ENCODE data around the gene ZFYVE28. TPM values are rescaled to one million over a fixed set of nuclear protein-coding genes. Genes with fewer than 3 reads are reported as not detected.

Gene ZFYVE28
- total RNA-seq, 1 donor from 2014 or later, result 16.6 TPM

DNA sequence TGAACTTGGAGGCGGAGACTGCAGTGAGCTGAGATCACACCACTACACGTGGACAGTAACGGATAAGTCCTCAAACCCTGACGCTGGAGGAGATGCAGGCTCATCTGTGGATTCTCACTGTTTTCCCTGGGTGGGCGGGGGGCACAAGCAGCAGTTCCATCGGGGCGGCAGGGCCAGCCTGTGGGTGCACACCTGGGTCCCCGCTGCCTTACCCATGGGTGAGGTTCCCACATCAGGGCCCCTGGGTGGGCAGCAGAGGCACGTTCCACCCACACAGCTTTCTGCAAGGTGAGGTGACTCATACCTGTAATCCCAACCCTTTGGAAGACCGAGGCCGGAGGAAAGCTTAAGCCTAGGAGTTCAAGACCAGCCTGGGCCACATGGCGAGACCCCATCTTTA, 100.0 kb downstream of the ZFYVE28 start:
- Histone ChIP-seq H3K27me3 (no peaks in the 10 kb centered on the region), H3K9me3 (no peaks in the 10 kb centered on the region), H3K27ac (no peak overlapping the region), H3K4me3 (no peak overlapping the region), H3K36me3 (no peaks in the 10 kb centered on the region), H3K4me1 (no peaks in the 10 kb centered on the region)
- TF ChIP-seq, protein P1, sequence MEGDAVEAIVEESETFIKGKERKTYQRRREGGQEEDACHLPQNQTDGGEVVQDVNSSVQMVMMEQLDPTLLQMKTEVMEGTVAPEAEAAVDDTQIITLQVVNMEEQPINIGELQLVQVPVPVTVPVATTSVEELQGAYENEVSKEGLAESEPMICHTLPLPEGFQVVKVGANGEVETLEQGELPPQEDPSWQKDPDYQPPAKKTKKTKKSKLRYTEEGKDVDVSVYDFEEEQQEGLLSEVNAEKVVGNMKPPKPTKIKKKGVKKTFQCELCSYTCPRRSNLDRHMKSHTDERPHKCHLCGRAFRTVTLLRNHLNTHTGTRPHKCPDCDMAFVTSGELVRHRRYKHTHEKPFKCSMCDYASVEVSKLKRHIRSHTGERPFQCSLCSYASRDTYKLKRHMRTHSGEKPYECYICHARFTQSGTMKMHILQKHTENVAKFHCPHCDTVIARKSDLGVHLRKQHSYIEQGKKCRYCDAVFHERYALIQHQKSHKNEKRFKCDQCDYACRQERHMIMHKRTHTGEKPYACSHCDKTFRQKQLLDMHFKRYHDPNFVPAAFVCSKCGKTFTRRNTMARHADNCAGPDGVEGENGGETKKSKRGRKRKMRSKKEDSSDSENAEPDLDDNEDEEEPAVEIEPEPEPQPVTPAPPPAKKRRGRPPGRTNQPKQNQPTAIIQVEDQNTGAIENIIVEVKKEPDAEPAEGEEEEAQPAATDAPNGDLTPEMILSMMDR (IDR thresholded peaks at IDR 0.05), result no peak
- DNase-seq, result no peak
- no peak for ATAC-seq
- intact Hi-C loops (cut with DNase I), result no loop called here

DNA sequence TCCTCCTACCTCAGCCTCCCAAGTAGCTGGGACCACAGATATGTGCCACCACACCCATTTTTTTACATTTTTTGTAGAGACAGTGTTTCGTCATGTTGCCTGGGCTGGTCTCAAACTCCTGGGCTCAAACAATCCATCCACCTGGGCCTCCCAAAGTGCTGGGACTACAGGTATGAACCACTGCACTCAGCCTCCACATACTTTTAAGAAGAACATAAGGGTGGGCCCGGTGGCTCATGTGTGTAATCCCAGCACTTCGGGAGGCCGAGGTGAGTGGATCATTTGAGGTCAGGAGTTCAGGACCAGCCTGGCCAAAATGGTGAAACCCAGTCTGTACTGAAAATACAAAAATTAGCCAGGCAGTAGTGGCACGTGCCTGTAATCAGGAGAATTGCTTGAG, 105.1 kb downstream of the ZFYVE28 start:
- Histone ChIP-seq H3K27me3 (no peaks in the 10 kb centered on the region), H3K4me1 (no peaks in the 10 kb centered on the region), H3K9me3 (no peaks in the 10 kb centered on the region), H3K27ac (no peak overlapping the region), H3K4me3 (no peak overlapping the region), H3K36me3 (no peaks in the 10 kb centered on the region)
- TF ChIP-seq, protein P1 (IDR thresholded peaks at IDR 0.05), result no peak
- no peak for DNase-seq
- intact Hi-C loops (cut with DNase I), result no loop called here
- ATAC-seq, result no peak

DNA sequence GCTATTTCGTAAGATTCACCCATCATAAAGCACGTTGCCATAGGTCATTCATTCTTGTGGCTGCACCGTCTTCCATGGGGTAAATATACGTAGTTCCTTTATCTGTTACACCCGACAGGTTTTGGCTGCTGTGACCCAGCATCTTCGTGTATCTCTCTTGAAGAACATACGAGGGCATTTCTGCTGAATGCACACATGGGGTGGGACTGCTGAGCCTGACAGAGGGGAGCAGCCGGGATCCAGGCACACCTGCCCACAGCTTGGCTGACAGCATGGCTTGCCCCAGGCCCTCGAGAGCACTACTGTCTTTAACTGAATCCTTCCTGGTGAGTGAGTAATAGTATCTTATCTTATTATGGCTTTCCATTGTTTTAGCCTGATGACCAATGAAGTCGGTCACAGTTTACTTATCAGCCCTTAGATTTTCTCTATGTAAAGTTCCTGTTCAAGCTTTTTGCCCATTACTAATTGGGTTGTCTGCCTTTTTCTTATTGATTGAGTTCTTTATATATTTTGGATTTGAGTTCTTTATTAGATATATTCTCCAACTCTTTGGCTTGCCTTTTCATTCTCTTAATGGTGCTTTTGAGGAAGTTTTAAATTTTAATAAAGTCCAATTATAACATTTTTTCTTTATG, 111.6 kb downstream of the ZFYVE28 start:
- DNase-seq, result no peak
- intact Hi-C loops (cut with DNase I), result no loop called here

DNA sequence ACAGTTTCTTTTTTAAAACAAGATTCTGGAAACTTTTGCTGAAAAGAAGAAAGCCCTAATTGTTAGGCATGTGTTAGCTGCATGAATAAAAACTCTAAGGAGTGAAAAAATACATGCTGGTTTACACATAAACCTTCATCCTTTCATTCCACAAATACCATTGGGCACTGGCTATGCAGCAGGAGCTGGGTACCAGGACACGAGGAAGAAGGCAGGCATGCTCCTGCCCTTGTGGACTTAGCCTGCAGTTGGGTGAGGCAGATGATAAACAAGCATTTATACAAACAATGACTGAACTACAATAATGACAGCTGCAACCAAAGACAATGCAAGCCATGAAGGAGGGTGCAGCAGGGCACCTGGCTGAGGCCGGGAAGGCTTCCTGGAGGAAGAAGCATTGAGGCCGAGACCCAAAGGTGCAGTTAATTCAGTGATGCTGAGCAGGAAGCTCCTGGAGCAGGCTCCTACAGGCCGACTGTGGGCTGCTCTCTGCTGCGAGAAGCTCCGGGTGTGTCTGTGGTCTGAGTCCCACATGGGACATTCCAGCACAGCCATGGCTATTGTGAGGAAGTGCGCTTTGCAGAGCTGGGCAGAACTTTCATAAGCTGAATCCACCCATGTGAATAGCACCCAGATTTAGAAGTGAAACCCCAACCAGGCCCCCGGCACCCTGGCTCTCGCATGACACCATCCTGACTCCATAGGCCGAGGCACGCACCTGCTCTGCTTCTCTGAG, 112.5 kb downstream of the ZFYVE28 start:
- ATAC-seq (no peak), DNase-seq (no peak)

More for the DNA sequence above, 111.6 kb downstream of the ZFYVE28 start:
- H3K9me3 ChIP-seq, result no peaks in the 10 kb centered on the region
- no peak overlapping the region for H3K27ac ChIP-seq
- no peaks in the 10 kb centered on the region for H3K4me1 ChIP-seq
- TF ChIP-seq, protein P1 (IDR thresholded peaks at IDR 0.05), result no peak
- no peaks in the 10 kb centered on the region for H3K27me3 ChIP-seq
- H3K4me3 ChIP-seq, result no peak overlapping the region
- no peaks in the 10 kb centered on the region for H3K36me3 ChIP-seq
- ATAC-seq, result no peak

DNA sequence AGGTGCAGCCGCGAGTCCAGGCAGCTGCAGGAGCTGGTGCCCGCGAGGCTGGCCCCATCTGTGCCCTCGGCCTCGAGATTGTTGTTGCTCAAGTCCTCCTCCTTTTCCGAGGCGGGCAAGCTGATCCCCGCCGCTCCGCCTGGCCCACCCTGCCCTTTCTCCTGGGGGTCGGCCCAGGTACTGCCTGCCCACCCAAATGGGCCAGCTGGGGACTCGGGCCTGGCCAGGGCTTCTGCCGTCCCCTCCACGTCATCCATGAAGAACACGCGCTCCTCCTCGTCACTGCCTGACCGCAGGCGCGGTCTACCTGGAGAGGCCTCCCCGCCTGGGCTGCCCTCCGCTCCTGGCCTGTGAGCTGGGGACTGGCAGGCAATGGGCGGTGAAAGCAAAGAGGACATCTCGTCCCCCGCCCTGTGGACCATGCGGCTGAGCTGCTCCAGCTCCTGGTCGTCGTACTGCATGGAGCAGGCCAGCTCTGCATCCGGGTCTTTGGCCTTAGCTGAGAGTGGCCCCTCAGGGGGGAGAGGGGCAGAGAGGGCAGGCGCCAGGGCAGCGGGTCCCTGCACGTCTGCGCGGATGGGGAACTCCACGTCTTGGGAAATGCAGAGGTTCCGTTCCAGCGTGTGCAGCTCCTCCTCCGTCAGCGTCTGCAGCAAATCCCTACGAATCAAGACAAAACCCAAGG, 113.4 kb downstream of the ZFYVE28 start:
- peak; percentile 4 for ATAC-seq
- intact Hi-C loops (cut with DNase I), result no loop called here
- H3K9me3 ChIP-seq, result no peaks in the 10 kb centered on the region
- no peak for DNase-seq
- TF ChIP-seq, protein P1 (IDR thresholded peaks at IDR 0.05), result no peak
- H3K27me3 ChIP-seq, result no peaks in the 10 kb centered on the region
- no peaks in the 10 kb centered on the region for H3K36me3 ChIP-seq
- H3K4me3 ChIP-seq, result no peak overlapping the region
- no peaks in the 10 kb centered on the region for H3K4me1 ChIP-seq
- no peak overlapping the region for H3K27ac ChIP-seq

More for the DNA sequence above, 112.5 kb downstream of the ZFYVE28 start:
- TF ChIP-seq, protein P1 (IDR thresholded peaks at IDR 0.05), result no peak
- no peak overlapping the region for H3K4me3 ChIP-seq
- H3K27me3 ChIP-seq, result no peaks in the 10 kb centered on the region
- intact Hi-C loops (cut with DNase I), result no loop called here
- no peaks in the 10 kb centered on the region for H3K4me1 ChIP-seq
- H3K27ac ChIP-seq, result no peak overlapping the region
- no peaks in the 10 kb centered on the region for H3K36me3 ChIP-seq
- no peaks in the 10 kb centered on the region for H3K9me3 ChIP-seq
